ENCODE results near the gene MYLK2.

GRCh38 chr20:31844737-31845299 lies 25.7 kb downstream of the MYLK2 start:
- no peak for TF ChIP-seq CTCF (IDR thresholded peaks at IDR 0.05)
- TF ChIP-seq POLR2A (IDR thresholded peaks at IDR 0.05): no peak
